HG03460 (cell line): ENCODE measurements around the gene C17orf75.

Experiments
- ATAC-seq: cut with Tn5 transposase; IDR thresholded peaks from one replicate; pipeline ENCODE4 v1.9.1; 2021; ENCODE audit not compliant: unreplicated experiment

C17orf75 gene

DNA sequence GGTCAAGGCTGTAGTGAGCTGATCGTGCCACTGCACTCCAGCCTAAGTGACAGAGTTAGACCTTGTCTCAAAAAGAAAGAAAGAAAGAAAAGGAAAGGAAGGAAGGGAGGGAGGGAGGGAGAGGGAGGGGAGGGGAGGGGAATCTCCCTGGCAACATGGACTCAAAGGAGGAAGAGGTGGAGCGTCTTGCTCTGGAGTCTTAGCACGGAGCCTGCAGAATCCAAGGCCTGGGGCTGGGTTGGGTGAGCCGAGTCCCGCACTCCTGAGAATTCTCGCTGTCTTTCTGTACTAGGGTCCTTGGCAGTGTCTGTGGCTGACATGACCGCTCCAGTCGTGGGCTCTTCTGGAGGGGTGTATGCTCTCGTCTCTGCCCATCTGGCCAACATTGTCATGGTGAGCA is 36.9 kb downstream of the C17orf75 start:
- ATAC-seq, result no peak

DNA sequence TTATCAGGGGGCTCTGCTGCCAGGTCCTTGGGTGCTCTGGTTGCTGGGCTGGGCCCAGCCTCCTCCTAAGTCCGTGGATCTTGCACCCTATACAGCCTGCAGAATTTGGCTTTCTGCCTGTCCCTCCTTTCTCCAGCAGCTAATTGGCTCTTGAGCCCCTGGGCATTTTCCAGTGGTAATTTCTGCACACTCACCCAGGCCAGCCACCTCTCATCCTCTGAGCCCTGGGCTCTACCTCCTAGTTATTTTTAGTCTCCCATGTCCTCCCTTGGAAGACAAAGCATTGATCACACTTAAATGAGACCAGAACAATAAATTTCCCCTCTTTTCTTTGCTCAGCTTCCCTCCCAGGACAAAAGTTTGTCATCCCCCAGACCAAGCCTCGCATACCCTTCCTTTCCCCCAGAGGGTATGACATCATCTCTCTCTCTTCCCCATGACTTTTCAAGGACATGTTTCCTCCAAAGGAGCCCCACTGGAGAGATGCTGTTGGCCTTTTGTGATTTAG is 38.1 kb downstream of the C17orf75 start:
- no peak for ATAC-seq

- no peak for ATAC-seq
Measured at GRCh38 chr17:32302860-32303649, 38.9 kb downstream of the C17orf75 start.

GRCh38 chr17:32302037-32302436 is 39.9 kb downstream of the C17orf75 start:
- no peak for ATAC-seq

DNA sequence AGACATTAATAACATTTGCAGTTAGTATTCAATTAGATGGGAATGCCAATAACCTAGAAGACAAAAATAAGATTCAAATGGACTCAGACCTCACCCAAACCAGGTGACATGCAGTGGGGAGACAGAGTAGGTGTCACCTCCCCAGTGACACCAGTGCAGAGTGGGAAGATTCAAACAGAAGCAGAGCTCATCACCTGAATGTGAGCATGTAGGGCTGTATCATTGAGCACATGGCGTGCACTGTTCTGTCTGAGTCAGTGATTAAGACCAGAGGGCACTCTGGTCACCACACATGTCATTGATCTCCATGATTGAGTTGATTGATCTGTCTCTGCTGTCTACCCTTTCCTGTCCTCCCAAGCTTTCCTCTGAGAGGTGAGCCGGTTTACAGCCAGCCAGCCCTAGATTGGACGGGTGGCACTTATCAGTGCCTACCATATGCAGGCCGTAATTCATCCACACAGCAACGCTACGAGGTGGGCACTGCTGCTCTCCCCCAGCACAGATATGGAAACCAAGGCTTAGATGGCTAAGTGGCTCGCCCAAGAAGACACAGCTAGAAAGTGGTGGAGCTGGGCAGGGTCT is 42.3 kb downstream of the C17orf75 start:
- no peak for ATAC-seq

GRCh38 chr17:32298721-32299579 is 43.0 kb downstream of the C17orf75 start:
- no peak for ATAC-seq

DNA sequence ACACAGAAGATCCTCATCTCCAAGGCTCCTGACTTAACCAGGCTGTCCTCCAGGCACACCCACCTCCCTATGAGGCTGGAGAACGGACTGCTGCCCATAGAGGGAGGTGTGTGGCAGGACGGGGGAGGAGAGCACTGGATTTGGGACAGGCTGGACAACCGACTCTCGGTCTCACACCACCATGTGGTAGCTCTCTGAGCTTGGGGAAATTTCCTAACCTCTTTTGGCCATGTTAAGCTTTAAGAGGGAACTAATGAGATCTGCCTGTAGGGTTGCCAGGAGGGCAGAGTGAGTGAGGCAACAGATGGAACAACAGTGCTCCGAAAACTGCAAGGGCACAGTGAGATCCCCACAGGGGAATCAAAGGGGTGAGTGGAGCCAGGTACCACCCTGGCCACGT is 43.7 kb downstream of the C17orf75 start:
- ATAC-seq, result no peak

- ATAC-seq, result no peak
Measured at GRCh38 chr17:32297860-32298259, 44.1 kb downstream of the C17orf75 start.

DNA sequence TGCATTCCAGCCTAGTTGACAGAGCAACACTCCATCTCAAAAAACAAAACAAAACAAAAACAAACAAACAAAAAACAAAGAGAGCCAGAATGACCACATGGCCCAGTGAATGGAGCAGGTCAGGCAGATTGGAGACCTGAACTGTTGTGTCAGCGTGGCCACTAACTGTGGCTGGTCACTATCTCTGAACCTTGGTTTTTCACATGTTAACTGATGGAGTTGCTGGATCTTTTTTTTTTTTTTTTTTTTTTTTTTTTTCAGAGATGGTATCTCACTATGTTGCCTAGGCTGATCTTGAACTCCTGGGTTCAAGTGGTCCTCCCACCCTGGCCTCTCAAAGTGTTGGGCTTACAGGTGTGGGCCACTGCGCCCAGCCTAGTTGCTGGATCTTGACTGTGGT is 44.5 kb downstream of the C17orf75 start:
- no peak for ATAC-seq

DNA sequence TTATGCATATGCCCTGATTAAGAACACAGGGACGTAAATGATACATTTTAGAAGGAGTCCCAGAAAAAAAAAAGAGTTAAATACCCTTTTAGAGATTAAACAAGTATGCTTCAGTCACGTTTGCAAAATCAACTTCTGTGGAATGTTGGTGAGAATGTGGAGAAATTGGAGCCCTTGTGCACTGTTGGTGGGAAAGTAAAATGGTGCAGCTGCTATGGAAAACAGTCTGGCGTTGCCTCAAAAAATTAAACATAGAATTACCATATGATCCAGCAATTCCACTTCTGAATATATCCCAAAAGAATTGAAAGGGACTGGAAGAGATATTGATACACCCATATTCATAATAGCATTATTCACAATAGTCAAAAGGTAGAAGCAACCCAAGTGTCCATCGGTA is 49.9 kb downstream of the C17orf75 start:
- no peak for ATAC-seq

- ATAC-seq, result no peak
Measured at GRCh38 chr17:32289471-32290070, 52.4 kb downstream of the C17orf75 start.

GRCh38 chr17:32288615-32289014 is 53.4 kb downstream of the C17orf75 start:
- no peak for ATAC-seq

DNA sequence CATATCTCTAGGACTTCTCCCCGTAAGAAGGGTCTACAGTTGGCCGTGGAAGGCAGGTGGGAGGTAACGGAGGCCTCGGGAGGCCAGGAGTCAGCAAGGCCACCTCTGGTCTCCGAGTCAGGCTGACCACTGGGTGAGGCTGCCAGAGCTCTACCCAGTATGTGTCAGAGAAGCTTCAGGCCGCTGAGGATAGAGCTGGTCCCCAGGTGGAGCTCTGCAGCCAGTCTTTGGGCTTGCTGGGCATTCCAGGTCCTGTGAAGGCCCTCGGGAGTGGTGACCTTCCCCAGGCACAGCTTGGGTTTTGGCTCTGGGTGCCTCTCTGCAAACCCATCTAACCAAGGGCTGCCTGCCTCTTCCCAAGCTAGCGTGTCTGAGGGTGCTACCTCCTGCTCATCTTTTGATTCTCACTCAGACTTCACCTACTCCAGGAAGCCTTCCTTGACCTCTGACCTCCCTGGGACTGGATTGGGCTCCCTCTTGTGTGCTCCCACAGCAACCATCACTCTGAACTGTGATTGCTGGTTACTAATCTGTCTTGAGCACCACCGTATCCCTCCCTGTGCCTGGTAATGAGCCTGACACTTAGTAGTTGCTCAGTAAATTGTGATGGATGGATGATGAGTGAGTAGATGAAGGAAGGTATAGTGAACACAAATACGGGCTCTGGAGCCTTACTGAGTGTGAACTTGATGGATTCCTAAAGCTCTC is 54.0 kb downstream of the C17orf75 start:
- ATAC-seq, result no peak

DNA sequence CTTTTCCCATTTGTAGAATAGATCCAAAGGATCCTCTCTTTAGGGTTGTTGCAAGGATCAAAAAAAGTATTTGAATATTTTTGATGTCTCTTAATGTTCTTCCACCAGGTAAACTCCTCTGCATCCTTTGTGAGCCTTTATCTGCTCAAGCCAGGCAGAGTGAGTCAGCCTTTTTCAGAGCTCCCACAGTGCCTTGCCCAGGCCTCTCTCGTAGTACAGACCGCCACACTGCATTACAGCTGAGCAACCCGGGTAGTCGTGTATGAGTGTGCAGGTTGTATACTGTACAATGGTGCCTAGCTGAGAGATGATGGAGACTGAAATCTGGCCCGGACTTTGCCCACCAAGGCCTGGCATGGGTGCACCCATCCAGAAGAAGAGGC is 55.5 kb downstream of the C17orf75 start:
- no peak for ATAC-seq

- ATAC-seq, result no peak
Measured at GRCh38 chr17:32285746-32286517, 56.0 kb downstream of the C17orf75 start.

DNA sequence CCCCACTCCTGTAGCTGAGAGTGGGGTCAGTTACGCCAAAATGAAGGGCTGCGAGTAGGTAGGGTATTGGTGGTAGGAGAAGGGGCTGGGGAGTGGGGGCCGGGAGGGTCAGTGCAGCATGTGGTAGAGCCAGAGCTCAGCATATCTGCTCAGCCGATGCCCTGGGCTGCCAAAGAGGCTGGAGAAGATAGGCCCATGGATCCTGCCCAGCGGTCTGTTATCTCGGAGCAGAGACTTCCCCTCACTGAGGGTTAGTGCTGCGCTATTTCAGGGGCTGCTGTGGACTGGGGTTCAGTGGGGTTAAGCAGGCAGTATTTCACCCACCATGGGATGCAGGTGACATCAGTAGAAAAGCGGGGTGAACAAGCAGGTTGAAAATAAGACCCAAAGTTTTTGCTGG is 56.7 kb downstream of the C17orf75 start:
- no peak for ATAC-seq

DNA sequence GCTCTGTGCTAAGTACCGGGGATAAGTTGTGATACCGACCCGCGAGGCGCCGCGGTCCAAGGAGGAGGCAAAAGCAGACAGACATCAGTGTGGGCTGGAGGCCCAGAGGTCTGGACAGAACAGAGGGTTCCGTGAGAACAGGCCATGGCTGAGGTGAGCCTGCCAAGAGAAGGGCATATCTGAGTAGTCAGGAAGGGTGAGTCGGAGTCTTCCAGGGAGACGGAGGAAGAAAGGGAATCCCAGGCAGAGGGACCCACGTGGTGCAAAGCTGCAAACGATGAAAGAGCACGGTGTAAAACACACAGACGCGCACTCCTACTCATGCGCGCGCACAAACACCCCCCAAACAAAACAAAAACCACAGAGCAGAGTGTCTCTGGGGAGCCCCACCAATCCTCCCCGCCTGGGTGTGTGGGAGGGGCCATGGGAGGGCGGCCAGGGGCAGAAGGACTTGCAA is 58.2 kb downstream of the C17orf75 start:
- no peak for ATAC-seq

GRCh38 chr17:32281011-32281451 is 60.9 kb downstream of the C17orf75 start:
- no peak for ATAC-seq

GRCh38 chr17:32279891-32280716 is 61.9 kb downstream of the C17orf75 start:
- ATAC-seq, result no peak
